Natural killer cell (primary cell): Measurements from ENCODE around the gene ZNF76. TPM values are rescaled to one million over a fixed set of nuclear protein-coding genes. Genes with fewer than 3 reads are reported as not detected.

Source experiments
- ATAC-seq, 3 donors: fragments of 150-1000 bp in 2 of 3; fragments of 200-7000 bp in 1 of 3; cut with Tn5 transposase; 1 replicate in 1 of 3; 2 replicates in 2 of 3; pipeline ENCODE4 v1.10.0; 2021; ENCODE audit warnings: mild to moderate bottlenecking in 2 of 3, moderate library complexity in 2 of 3
- DNase-seq, 2 donors: peaks; one replicate each; pipeline versions ENCODE4 v3.0.0 to v3.0.0-alpha.2; 2013 to 2021; ENCODE audit warnings: mixed read lengths in 1 of 2
- H3K27ac ChIP-seq: one replicate; pipeline ENCODE4 v1.5.1; 2013; ENCODE audit warnings: mild to moderate bottlenecking, low read length
- H3K27me3 ChIP-seq: one replicate; pipeline ENCODE4 v1.6.1; 2013; ENCODE audit warnings: low read length; ENCODE audit not compliant: control insufficient read depth, insufficient read depth
- H3K36me3 ChIP-seq: one replicate; pipeline ENCODE4 v1.6.1; 2013; ENCODE audit warnings: low read length; ENCODE audit not compliant: control insufficient read depth, insufficient read depth
- H3K4me1 ChIP-seq: one replicate; pipeline ENCODE4 v1.6.1; 2013; ENCODE audit warnings: low read length; ENCODE audit not compliant: control insufficient read depth, insufficient read depth
- H3K4me3 ChIP-seq: one replicate; pipeline ENCODE4 v1.5.1; 2013; ENCODE audit warnings: low read length
- H3K9me3 ChIP-seq: one replicate; pipeline ENCODE4 v1.6.1; 2013; ENCODE audit warnings: low read length; ENCODE audit not compliant: control insufficient read depth, insufficient read depth
- H3K27ac Mint-ChIP-seq, 2 donors: one replicate each; pipeline ENCODE4 v1.8.0; 2022; ENCODE audit warnings: mild to moderate bottlenecking in 2 of 2, mixed read lengths in 2 of 2, moderate library complexity in 1 of 2
- H3K27me3 Mint-ChIP-seq, 2 donors: one replicate each; pipeline ENCODE4 v1.8.0; 2022; ENCODE audit warnings: low read depth in 2 of 2, mixed read lengths in 2 of 2
- H3K36me3 Mint-ChIP-seq: one replicate; pipeline ENCODE4 v1.8.0; 2022; ENCODE audit warnings: mixed read lengths
- H3K4me1 Mint-ChIP-seq, 2 donors: one replicate each; pipeline ENCODE4 v1.8.0; 2022; ENCODE audit warnings: mixed read lengths in 2 of 2
- H3K4me3 Mint-ChIP-seq: one replicate; pipeline ENCODE4 v1.8.0; 2022; ENCODE audit warnings: mild to moderate bottlenecking, moderate library complexity, mixed read lengths
- H3K9me3 Mint-ChIP-seq, 2 donors: one replicate each; pipeline ENCODE4 v1.8.0; 2022; ENCODE audit warnings: mixed read lengths in 2 of 2
- CTCF ChIP-seq: fragments of 200-600 bp; IDR thresholded peaks from one replicate; pipeline ENCODE4 v1.8.0; 2022; ENCODE audit warnings: antibody characterized with exemption
- WGBS: methylation state at CpG from one replicate; pipeline ENCODE4 v1.1.7; 2013; ENCODE audit warnings: missing lambda C conversion rate; ENCODE audit not compliant: insufficient coverage; 5-methylcytosine and 5-hydroxymethylcytosine counted together
- intact Hi-C: fragments of 100-400 bp; cut with micrococcal nuclease; formaldehyde crosslinking; loops from one replicate; pipeline ENCODE4 v1.14.2; 2022
- total RNA-seq, 4 donors: library from RNA; stranded (reverse); fragments of 120-200 nt in 1 of 4; gene quantifications; one replicate each; pipeline versions ENCODE4 v1.2.3 to v1.2.4, GENCODE V29; 2013 to 2022

Gene ZNF76
- total RNA-seq, 3 donors from 2014 or later (not counting 1 experiment from before 2014, with no cell fraction given), result 62.7 to 81.6 (median 64.6) TPM

- no peak for DNase-seq
- Histone ChIP-seq H3K36me3 (peaks cover 7% of the 10 kb centered on the region), H3K9me3 (no peaks in the 10 kb centered on the region), H3K27ac (no peak overlapping the region), H3K27me3 (no peaks in the 10 kb centered on the region), H3K4me1 (no peaks in the 10 kb centered on the region), H3K4me3 (no peak overlapping the region)
- Mint-ChIP-seq H3K4me1 (peaks cover 6 to 20% of the 10 kb centered on the region in 2 donors), H3K4me3 (no peak overlapping the region), H3K36me3 (no peaks in the 10 kb centered on the region), H3K27ac (no peak overlapping the region), H3K27me3 (no peaks in the 10 kb centered on the region), H3K9me3 (no peaks in the 10 kb centered on the region)
- WGBS, result 95% methylated on average over 16 of the region's 17 CpGs
- intact Hi-C loops, result loop anchor here (5.0 kb wide), 1 partner anchor 781 kb away; no protein-coding TSS in a partner anchor
- no peak for TF ChIP-seq CTCF
- ATAC-seq, result no peak
These were observed 16.1 kb upstream of the ZNF76 start for GRCh38 chr6:35243386-35243958.

GRCh38 chr6:35244551-35244950, 15.0 kb upstream of the ZNF76 start:
- no peaks in the 10 kb centered on the region for H3K27me3 Mint-ChIP-seq
- no peak for TF ChIP-seq CTCF
- peak overlapping the region in 1 of 2 donors; percentile 52 for H3K27ac Mint-ChIP-seq

GRCh38 chr6:35247642-35248231, 11.8 kb upstream of the ZNF76 start:
- Mint-ChIP-seq H3K27ac (peak overlapping the region in 1 of 2 donors; percentile 4), H3K36me3 (no peaks in the 10 kb centered on the region), H3K4me3 (no peak overlapping the region), H3K9me3 (no peaks in the 10 kb centered on the region), H3K27me3 (no peaks in the 10 kb centered on the region), H3K4me1 (peaks cover 0 to 25% of the 10 kb centered on the region in 2 donors)
- no peaks in the 10 kb centered on the region for H3K27me3 ChIP-seq
- H3K4me1 ChIP-seq, result no peaks in the 10 kb centered on the region
- TF ChIP-seq CTCF, result no peak
- WGBS, result 85% methylated on average over 2 of the region's 2 CpGs
- H3K9me3 ChIP-seq, result no peaks in the 10 kb centered on the region
- intact Hi-C loops, result no loop called here
- no peak overlapping the region for H3K4me3 ChIP-seq
- ATAC-seq, result no peak
- no peak for DNase-seq
- peaks cover 7% of the 10 kb centered on the region for H3K36me3 ChIP-seq
- H3K27ac ChIP-seq, result no peak overlapping the region

More at GRCh38 chr6:35244551-35244950, 15.0 kb upstream of the ZNF76 start:
- over 99% methylated on average over 7 of the region's 7 CpGs for WGBS
- H3K4me3 ChIP-seq, result no peak overlapping the region
- ATAC-seq, result no peak
- Mint-ChIP-seq H3K4me3 (no peak overlapping the region), H3K36me3 (no peaks in the 10 kb centered on the region), H3K4me1 (peaks cover 6 to 24% of the 10 kb centered on the region in 2 donors), H3K9me3 (no peaks in the 10 kb centered on the region)
- H3K27me3 ChIP-seq, result no peaks in the 10 kb centered on the region
- H3K4me1 ChIP-seq, result no peaks in the 10 kb centered on the region
- no peak for DNase-seq
- intact Hi-C loops, result loop anchor here (5.0 kb wide), 1 partner anchor 782 kb away; no protein-coding TSS in a partner anchor
- H3K9me3 ChIP-seq, result no peaks in the 10 kb centered on the region
- H3K27ac ChIP-seq, result no peak overlapping the region
- peaks cover 7% of the 10 kb centered on the region for H3K36me3 ChIP-seq
